H1 (cell line): ENCODE measurements around the gene MAK. TPM values are rescaled to one million over a fixed set of nuclear protein-coding genes. Genes with fewer than 3 reads are reported as not detected.

ENCODE experiments used
- CTCF ChIA-PET: fragments of 300-600 bp; sonication (Branson Sonifier 250); formaldehyde crosslinking; loops from one replicate; lab custom pipeline; 2021; ENCODE audit not compliant: partially characterized antibody; lab: Charles Lee
- POLR2A ChIA-PET: fragments of 300-600 bp; sonication (Branson Sonifier 250); formaldehyde crosslinking; loops from one replicate; lab custom pipeline; 2021; ENCODE audit warnings: inconsistent platforms; ENCODE audit not compliant: partially characterized antibody; lab: Charles Lee
- DNase-seq, 2 experiments: peaks; one replicate each; pipeline versions ENCODE4 v3.0.0 to v3.0.0-alpha.2; 2010 to 2022; ENCODE audit warnings: low spot score in 2 of 2, low read depth in 1 of 2, mixed read lengths in 1 of 2
- FAIRE-seq: peaks from 2 replicates; lab custom pipeline; 2011; peaks lifted over from hg19 to GRCh38; lab: Jason Lieb, UNC
- H2AFZ ChIP-seq: 2 replicates; pipeline ENCODE4 v1.8.1; 2012; ENCODE audit warnings: low read length, inconsistent platforms
- H2AK5ac ChIP-seq: 2 replicates; pipeline ENCODE4 v1.6.1; 2013; ENCODE audit warnings: low read depth, low read length
- H2BK120ac ChIP-seq: replicated peaks from 2 replicates; pipeline ENCODE3; 2013; ENCODE audit warnings: low read depth, low read length, inconsistent platforms
- H2BK12ac ChIP-seq: 2 replicates; pipeline ENCODE4 v1.6.1; 2013; ENCODE audit warnings: low read depth, low read length
- H2BK15ac ChIP-seq: 2 replicates; pipeline ENCODE4 v1.6.1; 2013; ENCODE audit warnings: low read length
- H2BK20ac ChIP-seq: 2 replicates; pipeline ENCODE4 v1.6.1; 2013; ENCODE audit warnings: low read length
- H2BK5ac ChIP-seq: 2 replicates; pipeline ENCODE4 v1.6.1; 2013; ENCODE audit warnings: low read depth, low read length
- H3K14ac ChIP-seq: 2 replicates; pipeline ENCODE4 v1.6.1; 2013; ENCODE audit warnings: inconsistent platforms; ENCODE audit not compliant: insufficient read length
- H3K18ac ChIP-seq: 2 replicates; pipeline ENCODE4 v1.6.1; 2013; ENCODE audit warnings: low read length; ENCODE audit errors: extremely low read depth
- H3K23ac ChIP-seq: 2 replicates; pipeline ENCODE4 v1.6.1; 2013; ENCODE audit warnings: inconsistent platforms; ENCODE audit not compliant: insufficient read length
- H3K23me2 ChIP-seq: 2 replicates; pipeline ENCODE4 v1.6.1; 2013; ENCODE audit warnings: low read depth, low read length
- H3K27ac ChIP-seq: 2 replicates; pipeline ENCODE4 v1.6.1; 2011; ENCODE audit warnings: low read depth, low read length, inconsistent platforms
- H3K27me3 ChIP-seq, 4 experiments: replicated peaks in 1 of 4; 1 replicate in 1 of 4; 2 replicates in 3 of 4; pipeline versions ENCODE4 v1.6.1 to v1.8.1; 2011 to 2013; ENCODE audit warnings: low read length in 3 of 4, mild to moderate bottlenecking in 3 of 4, inconsistent platforms in 2 of 4, mixed read lengths in 2 of 4, moderate library complexity in 1 of 4; ENCODE audit not compliant: control insufficient read depth in 3 of 4, insufficient read depth in 3 of 4; ENCODE audit errors: extremely low read depth in 1 of 4
- H3K36me3 ChIP-seq, 4 experiments: 2 replicates each; pipeline versions ENCODE4 v1.6.1 to v1.8.1; 2011 to 2013; ENCODE audit warnings: mild to moderate bottlenecking in 4 of 4, low read length in 3 of 4, moderate library complexity in 2 of 4, control low read depth in 1 of 4, inconsistent platforms in 1 of 4; ENCODE audit not compliant: insufficient read depth in 4 of 4, control insufficient read depth in 2 of 4
- H3K4ac ChIP-seq: replicated peaks from 2 replicates; pipeline ENCODE3; 2013; ENCODE audit warnings: low read length, low read depth, mixed read lengths, inconsistent platforms; ENCODE audit not compliant: insufficient read length
- H3K4me1 ChIP-seq, 4 experiments: replicated peaks in 1 of 4; 1 replicate in 1 of 4; 2 replicates in 3 of 4; pipeline versions ENCODE4 v1.6.1 to v1.8.1; 2011 to 2013; ENCODE audit warnings: low read length in 3 of 4, inconsistent platforms in 2 of 4, mixed read lengths in 1 of 4; ENCODE audit not compliant: insufficient read depth in 4 of 4, control insufficient read depth in 3 of 4
- H3K4me2 ChIP-seq, 2 experiments: 2 replicates each; pipeline versions ENCODE4 v1.6.1 to v1.8.1; 2011 to 2013; ENCODE audit warnings: low read depth in 2 of 2, low read length in 2 of 2, control low read depth in 1 of 2, inconsistent platforms in 1 of 2, mild to moderate bottlenecking in 1 of 2; ENCODE audit not compliant: insufficient read depth in 1 of 2
- H3K4me3 ChIP-seq, 4 experiments: fragments of 200-600, 300-600 bp in 1 of 4; sonication (generic), shearing (Covaris generic), sonication (Bioruptor Twin) in 1 of 4; 2 replicates each; pipeline versions ENCODE4 v1.5.1 to v1.8.1; 2011 to 2016; ENCODE audit warnings: low read length in 4 of 4, low read depth in 3 of 4, control low read depth in 2 of 4, inconsistent platforms in 2 of 4, mild to moderate bottlenecking in 2 of 4, mixed read lengths in 1 of 4, moderate library complexity in 1 of 4; ENCODE audit not compliant: insufficient read depth in 2 of 4; ENCODE audit errors: extremely low read depth in 1 of 4
- H3K56ac ChIP-seq: replicated peaks from 2 replicates; pipeline ENCODE3; 2013; ENCODE audit warnings: low read depth, mild to moderate bottlenecking, mixed read lengths, low read length, inconsistent platforms; ENCODE audit not compliant: insufficient read length
- H3K79me1 ChIP-seq: 2 replicates; pipeline ENCODE4 v1.6.1; 2013; ENCODE audit warnings: low read depth, low read length, control low read depth
- H3K79me2 ChIP-seq, 2 experiments: 2 replicates each; pipeline versions ENCODE4 v1.6.1 to v1.8.1; 2012 to 2013; ENCODE audit warnings: low read length in 2 of 2, mild to moderate bottlenecking in 2 of 2, inconsistent platforms in 1 of 2; ENCODE audit not compliant: insufficient read depth in 2 of 2, control insufficient read depth in 1 of 2
- H3K9ac ChIP-seq, 4 experiments: replicated peaks in 1 of 4; 1 replicate in 1 of 4; 2 replicates in 3 of 4; pipeline versions ENCODE4 v1.6.1 to v1.8.1; 2011 to 2013; ENCODE audit warnings: low read depth in 3 of 4, low read length in 3 of 4, control low read depth in 2 of 4, mild to moderate bottlenecking in 2 of 4, moderate library complexity in 2 of 4, inconsistent platforms in 1 of 4; ENCODE audit errors: extremely low read depth in 1 of 4
- H3K9me3 ChIP-seq, 2 experiments: 2 replicates each; pipeline versions ENCODE4 v1.6.1 to v1.8.1; 2012 to 2013; ENCODE audit warnings: mild to moderate bottlenecking in 2 of 2, moderate library complexity in 2 of 2, control low read depth in 1 of 2, inconsistent platforms in 1 of 2, low read depth in 1 of 2, low read length in 1 of 2, mixed read lengths in 1 of 2; ENCODE audit not compliant: insufficient read depth in 2 of 2
- H4K20me1 ChIP-seq, 2 experiments: replicated peaks in 1 of 2; 2 replicates each; pipeline versions ENCODE3 to v1.8.1; 2011 to 2013; ENCODE audit warnings: inconsistent platforms in 2 of 2, low read length in 2 of 2, mild to moderate bottlenecking in 1 of 2; ENCODE audit not compliant: insufficient read depth in 2 of 2, control insufficient read depth in 1 of 2
- H4K5ac ChIP-seq: 2 replicates; pipeline ENCODE4 v1.6.1; 2013; ENCODE audit warnings: low read length, low read depth, mixed read lengths, inconsistent platforms; ENCODE audit not compliant: insufficient read length
- H4K8ac ChIP-seq: 2 replicates; pipeline ENCODE4 v1.8.0; 2013; ENCODE audit warnings: mild to moderate bottlenecking, moderate library complexity, low read length, inconsistent platforms; ENCODE audit not compliant: insufficient read depth; ENCODE audit errors: extremely low read depth
- H4K91ac ChIP-seq: replicated peaks from 2 replicates; pipeline ENCODE3; 2013; ENCODE audit warnings: low read length, mixed read lengths, inconsistent platforms; ENCODE audit not compliant: insufficient read length
- ATF3 ChIP-seq: IDR thresholded peaks from 2 replicates; pipeline ENCODE4 v1.6.1; 2011; ENCODE audit warnings: low read depth, mild to moderate bottlenecking, low read length; ENCODE audit not compliant: insufficient read depth
- BACH1 ChIP-seq: IDR thresholded peaks from 2 replicates; pipeline ENCODE4 v1.6.1; 2012; ENCODE audit warnings: low read length, improper control_type of control experiment
- BRCA1 ChIP-seq: IDR thresholded peaks from 2 replicates; pipeline ENCODE4 v1.6.1; 2012; ENCODE audit warnings: low read depth, low read length, improper control_type of control experiment
- E2F6 ChIP-seq: IDR thresholded peaks from 2 replicates; pipeline ENCODE4 v1.6.1; 2012; ENCODE audit warnings: inconsistent platforms
- GTF2F1 ChIP-seq: IDR thresholded peaks from 2 replicates; pipeline ENCODE4 v1.6.1; 2012; ENCODE audit warnings: low read depth, low read length, improper control_type of control experiment, borderline replicate concordance
- MAFK ChIP-seq: IDR thresholded peaks from 2 replicates; pipeline ENCODE4 v1.6.1; 2012; ENCODE audit warnings: low read depth, mild to moderate bottlenecking, improper control_type of control experiment, low read length
- RAD21 ChIP-seq, 2 experiments: IDR thresholded peaks in 1 of 2; conservative IDR thresholded peaks in 1 of 2; 2 replicates each; pipeline ENCODE4 v1.6.1; 2011; ENCODE audit warnings: low read depth in 2 of 2, low read length in 2 of 2, improper control_type of control experiment in 1 of 2, inconsistent platforms in 1 of 2, mild to moderate bottlenecking in 1 of 2, moderate library complexity in 1 of 2
- RFX5 ChIP-seq: IDR thresholded peaks from 2 replicates; pipeline ENCODE4 v1.6.1; 2011; ENCODE audit warnings: low read depth, low read length, improper control_type of control experiment, borderline replicate concordance
- SAP30 ChIP-seq: fragments of 300-600 bp; sonication (generic); IDR thresholded peaks from 2 replicates; pipeline ENCODE4 v1.7.1; 2012; ENCODE audit warnings: low read length, moderate library complexity, mild to moderate bottlenecking, inconsistent platforms; ENCODE audit not compliant: insufficient read depth, insufficient replicate concordance
- SIRT6 ChIP-seq: IDR thresholded peaks from one replicate; pipeline ENCODE4 v1.7.1; 2012; ENCODE audit warnings: low read length, inconsistent platforms
- SUZ12 ChIP-seq: fragments of 200-600 bp; sonication (generic); IDR thresholded peaks from 2 replicates; pipeline ENCODE4 v1.6.1; 2012; ENCODE audit warnings: mild to moderate bottlenecking, inconsistent platforms, low read length, moderate library complexity, mixed read lengths
- WGBS, 2 experiments: shearing (Covaris generic) in 1 of 2; methylation state at CpG; one replicate each; pipeline versions ENCODE4 v1.1.6 to v1.1.7; 2013 to 2015; ENCODE audit warnings: low lambda C conversion rate in 2 of 2, mixed read lengths in 2 of 2, inconsistent platforms in 1 of 2, low coverage in 1 of 2, missing lambda C conversion rate in 1 of 2; ENCODE audit not compliant: insufficient replicate concordance in 2 of 2, insufficient coverage in 1 of 2, insufficient read length in 1 of 2; ENCODE audit errors: extremely low coverage in 1 of 2, missing lambda C conversion rate in 1 of 2; 5-methylcytosine and 5-hydroxymethylcytosine counted together
- polyA plus RNA-seq, 7 experiments: library from polyadenylated mRNA; depleted of rRNA in 3 of 7; stranded (reverse) in 5 of 7; unstranded in 2 of 7; fragments of >200 nt in 5 of 7; fragments of 200-250 nt in 2 of 7; gene quantifications; 1 replicate in 5 of 7; 2 replicates in 1 of 7; 4 replicates in 1 of 7; pipeline versions ENCODE4 v1.2.1 to v1.2.3, GENCODE V29; 2011 to 2013; ENCODE audit warnings: missing spikeins in 2 of 7, mixed read lengths in 2 of 7
- total RNA-seq: library from RNA; stranded (reverse); fragmentation: NEBNext Ultra II Directional; extraction: Animal tissue kit (Norgen Biotek cat#: 25700); gene quantifications from 2 replicates; pipeline ENCODE4 v1.2.1, GENCODE V29; 2021

MAK gene
- total and polyA plus RNA-seq, 2 of the 8 experiments (the other 6 are each of a cell fraction or from before 2014, with no cell fraction given) = 0.08 to 0.37 TPM

GRCh38 chr6:10759312-10759839 lies 79.0 kb downstream of the MAK start:
- Histone ChIP-seq H2AFZ (no peak overlapping the region), H3K14ac (no peak overlapping the region), H3K79me2 (peaks cover 0 to 20% of the 10 kb centered on the region in 2 experiments; a peak in 3 of 4 replicates), H2BK120ac (no peak overlapping the region), H2AK5ac (no peak overlapping the region), H3K56ac (no peak overlapping the region), H3K9ac (no peak overlapping the region), H3K9me3 (no peaks in the 10 kb centered on the region), H3K27ac (no peak overlapping the region), H2BK5ac (no peak overlapping the region), H4K8ac (no peak overlapping the region), H3K36me3 (peaks cover 2 to 31% (median 18%) of the 10 kb centered on the region in 4 experiments; a peak in 6 of 8 replicates), H3K4me3 (no peak overlapping the region), H3K4me1 (no peaks in the 10 kb centered on the region; a peak in 1 of 7 replicates), H2BK12ac (no peak overlapping the region), H3K23me2 (no peaks in the 10 kb centered on the region), H3K79me1 (peaks cover 5% of the 10 kb centered on the region; the same call in 1 of the 2 replicates), H3K23ac (no peak overlapping the region), H3K27me3 (no peaks in the 10 kb centered on the region), H2BK20ac (no peak overlapping the region), H4K5ac (no peak overlapping the region), H4K20me1 (peaks cover 7 to 10% of the 10 kb centered on the region in 2 experiments), H3K4ac (no peak overlapping the region), H4K91ac (no peak overlapping the region), H2BK15ac (no peak overlapping the region), H3K4me2 (no peak overlapping the region), H3K18ac (no peak overlapping the region)
- CTCF ChIA-PET = interaction anchor here (0.6 to 5.1 kb wide), 20 partner anchors 11 to 305 kb away, joined by 3 to 32 read pairs (median 4); partner anchors contain the start of gene TMEM14B
- no peak for DNase-seq
- POLR2A ChIA-PET = interaction anchor here (1.5 to 4.4 kb wide), 2 partner anchors 11 to 100 kb away, joined by 4 to 32 read pairs; partner anchors contain the start of gene TMEM14B
- peak; percentile 72 for FAIRE-seq
- 81% methylated on average over 3 of the region's 3 CpGs; no CpG with 5 or more reads in 1 of the 2 experiments for WGBS, 2 experiments
- TF ChIP-seq E2F6 (no peak), MAFK (peak; percentile 84), ATF3 (no peak), RAD21 (IDR thresholded peaks at IDR 0.05 in 1 of 2, conservative IDR thresholded peaks at IDR 0.05 in 1 of 2; ENCODE audit: low read depth in 2 of 2, low read length in 2 of 2) (peak; percentile 35 to 38), SIRT6 (no peak), RFX5 (no peak), GTF2F1 (no peak), BACH1 (peak; percentile 93), SAP30 (no peak), SUZ12 (no peak), BRCA1 (no peak)
